Measurements from ENCODE around the gene EYS.

The EYS gene

DNA sequence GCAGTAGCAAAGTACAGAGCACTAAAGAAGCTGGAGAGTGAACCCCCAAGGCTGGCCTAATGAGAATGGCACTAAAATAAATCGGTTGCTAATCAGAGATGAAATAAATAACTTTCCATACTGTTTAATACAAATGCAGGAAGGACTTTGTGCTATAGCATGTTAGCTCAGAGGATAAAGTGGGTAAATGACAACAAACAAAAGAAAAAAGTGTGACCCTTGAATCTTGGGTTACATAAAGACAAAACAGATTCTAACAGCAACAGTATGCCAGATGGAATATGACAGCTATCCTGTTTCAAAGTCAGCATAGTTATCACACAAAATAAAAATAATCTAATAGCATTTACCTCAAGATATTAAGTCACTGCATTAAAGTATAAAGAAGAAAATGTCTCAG lies 1448.7 kb downstream of the EYS start:
- no peak for DNase-seq (ENCODE audit: low spot score)
- TF ChIP-seq, protein P1, sequence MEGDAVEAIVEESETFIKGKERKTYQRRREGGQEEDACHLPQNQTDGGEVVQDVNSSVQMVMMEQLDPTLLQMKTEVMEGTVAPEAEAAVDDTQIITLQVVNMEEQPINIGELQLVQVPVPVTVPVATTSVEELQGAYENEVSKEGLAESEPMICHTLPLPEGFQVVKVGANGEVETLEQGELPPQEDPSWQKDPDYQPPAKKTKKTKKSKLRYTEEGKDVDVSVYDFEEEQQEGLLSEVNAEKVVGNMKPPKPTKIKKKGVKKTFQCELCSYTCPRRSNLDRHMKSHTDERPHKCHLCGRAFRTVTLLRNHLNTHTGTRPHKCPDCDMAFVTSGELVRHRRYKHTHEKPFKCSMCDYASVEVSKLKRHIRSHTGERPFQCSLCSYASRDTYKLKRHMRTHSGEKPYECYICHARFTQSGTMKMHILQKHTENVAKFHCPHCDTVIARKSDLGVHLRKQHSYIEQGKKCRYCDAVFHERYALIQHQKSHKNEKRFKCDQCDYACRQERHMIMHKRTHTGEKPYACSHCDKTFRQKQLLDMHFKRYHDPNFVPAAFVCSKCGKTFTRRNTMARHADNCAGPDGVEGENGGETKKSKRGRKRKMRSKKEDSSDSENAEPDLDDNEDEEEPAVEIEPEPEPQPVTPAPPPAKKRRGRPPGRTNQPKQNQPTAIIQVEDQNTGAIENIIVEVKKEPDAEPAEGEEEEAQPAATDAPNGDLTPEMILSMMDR (IDR thresholded peaks at IDR 0.05; ENCODE audit: extremely low read depth, missing control alignments), result no peak

DNA sequence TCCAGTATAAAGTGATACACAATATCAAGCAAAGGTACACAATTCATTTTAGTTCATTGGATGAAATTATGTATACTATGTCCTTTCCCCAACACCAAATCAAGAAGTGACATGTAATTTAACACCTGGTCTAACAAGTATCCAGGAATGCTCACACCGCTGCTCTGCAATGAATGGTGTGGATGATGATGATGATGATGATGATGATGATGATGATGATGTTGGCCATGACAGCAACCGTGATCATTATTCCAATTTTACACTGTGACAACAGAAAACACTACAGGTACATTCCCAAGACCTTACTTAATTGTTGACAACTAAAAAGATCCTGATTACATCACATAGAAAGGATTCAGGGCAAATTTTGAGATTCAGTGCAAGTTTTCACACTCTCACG lies 1449.4 kb downstream of the EYS start:
- no peak for DNase-seq (ENCODE audit: low spot score)
- TF ChIP-seq, protein P1 (IDR thresholded peaks at IDR 0.05; ENCODE audit: extremely low read depth, missing control alignments), result no peak

DNA sequence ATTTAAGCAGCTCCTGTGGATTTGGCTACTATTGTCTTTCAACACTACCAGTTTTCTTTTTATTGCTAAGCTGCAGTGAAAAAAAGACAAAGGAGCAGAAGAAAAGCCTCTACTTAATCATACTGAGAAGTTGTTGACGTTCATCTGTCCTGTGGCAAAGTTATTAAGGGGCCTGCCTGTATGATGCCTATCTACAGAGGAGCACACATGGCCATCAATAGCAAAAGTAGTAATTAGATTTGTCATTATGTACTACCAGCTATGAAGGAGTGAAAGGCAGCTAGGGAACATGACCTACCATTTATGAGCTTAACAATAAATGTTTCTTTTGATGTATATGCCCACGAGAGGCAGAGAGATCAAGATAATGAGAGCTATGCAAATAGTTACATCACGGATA lies 1450.5 kb downstream of the EYS start:
- TF ChIP-seq, protein P1 (IDR thresholded peaks at IDR 0.05; ENCODE audit: extremely low read depth, missing control alignments), result no peak
- no peak for DNase-seq (ENCODE audit: low spot score)

DNA sequence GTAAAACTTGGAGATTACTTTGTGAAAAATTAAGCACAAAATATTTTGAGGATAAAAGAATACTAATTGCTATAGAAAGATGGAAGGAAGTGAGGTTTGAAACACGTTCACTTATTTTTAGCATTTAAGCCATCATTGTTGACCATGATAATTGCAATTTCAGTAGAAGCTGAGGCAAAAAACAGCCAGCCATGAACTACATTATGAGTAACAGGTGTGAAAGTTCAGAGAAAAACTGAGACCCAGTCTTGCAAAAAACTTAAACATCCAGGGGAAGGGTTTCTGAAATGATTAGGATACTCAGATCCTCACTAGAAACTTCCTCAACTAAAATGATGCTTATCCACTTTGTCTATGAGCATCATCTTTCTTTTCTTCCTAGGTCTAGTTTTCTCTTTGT lies 1452.0 kb downstream of the EYS start:
- TF ChIP-seq, protein P1 (IDR thresholded peaks at IDR 0.05; ENCODE audit: extremely low read depth, missing control alignments), result no peak
- DNase-seq (ENCODE audit: low spot score), result no peak

DNA sequence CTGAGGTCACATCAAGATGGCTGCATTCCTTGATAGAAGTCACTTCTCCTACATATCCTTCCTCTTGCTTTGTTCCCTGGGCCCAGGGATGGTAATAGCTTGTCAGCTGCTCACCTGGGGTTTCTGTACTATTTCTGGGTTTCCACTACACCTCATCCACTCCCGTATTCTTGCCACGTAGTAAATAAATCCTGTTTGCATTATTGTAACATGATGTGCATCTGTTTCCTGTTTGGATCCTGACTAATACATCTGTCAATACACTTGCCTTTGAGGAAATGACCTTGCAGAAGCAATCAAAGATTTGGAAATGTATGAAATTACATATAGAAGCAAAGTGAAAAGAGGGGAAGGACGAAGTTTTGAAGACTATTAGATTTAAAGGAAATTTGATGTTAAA lies 1452.5 kb downstream of the EYS start:
- TF ChIP-seq, protein P1 (IDR thresholded peaks at IDR 0.05; ENCODE audit: extremely low read depth, missing control alignments), result no peak
- no peak for DNase-seq (ENCODE audit: low spot score)

DNA sequence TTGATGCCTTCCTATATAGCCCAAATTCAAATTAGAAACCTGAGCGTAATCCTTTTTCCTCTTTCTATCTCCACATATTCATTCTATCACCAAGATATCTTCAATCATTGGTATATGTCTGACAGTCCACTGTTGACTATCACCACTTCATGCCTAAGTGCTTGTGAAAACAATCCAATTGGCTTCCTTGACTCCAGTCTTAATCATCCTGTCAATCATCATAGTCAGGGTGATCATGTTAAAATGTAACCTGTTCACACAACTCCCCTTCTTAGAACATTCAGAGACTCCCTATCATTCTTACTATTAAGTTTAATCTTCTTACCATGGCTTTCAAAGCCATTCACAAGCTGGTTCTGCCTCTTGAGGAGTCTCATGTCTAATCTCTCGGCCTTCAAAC lies 1454.8 kb downstream of the EYS start:
- DNase-seq (ENCODE audit: low spot score), result no peak
- TF ChIP-seq, protein P1 (IDR thresholded peaks at IDR 0.05; ENCODE audit: extremely low read depth, missing control alignments), result no peak

DNA sequence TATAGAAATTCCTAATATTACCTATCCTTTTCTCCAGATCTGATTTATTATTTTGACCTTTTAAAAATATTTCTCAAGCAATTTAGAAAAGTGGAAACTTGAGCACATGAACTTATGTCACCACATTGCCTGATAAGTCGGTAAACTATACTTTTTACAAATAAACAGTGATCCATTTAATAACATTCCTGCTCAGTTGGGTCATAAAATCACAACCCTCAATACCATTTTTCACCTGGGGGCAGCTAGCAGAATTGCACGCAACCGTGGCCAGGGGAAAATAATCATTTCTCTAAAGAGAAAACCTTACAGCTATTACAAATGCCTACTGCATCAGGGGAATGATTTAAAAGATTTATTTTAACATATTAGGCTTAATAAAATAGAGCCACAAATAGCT lies 1456.9 kb downstream of the EYS start:
- TF ChIP-seq, protein P1 (IDR thresholded peaks at IDR 0.05; ENCODE audit: extremely low read depth, missing control alignments), result no peak
- DNase-seq (ENCODE audit: low spot score), result no peak

All from GM20000 (cell line).